Measurements from ENCODE around the gene GPATCH2.
"Not testable (repeated sequence)": the region's sequence is repeated elsewhere in the genome, so short reads cannot be mapped to it uniquely, and the experiment has no call there.

GPATCH2 gene

GRCh38 chr1:217527151-217527550, 103.7 kb downstream of the GPATCH2 start:
- in situ Hi-C loops (cut with MboI; ENCODE audit: low sequenced_read_pairs), result no loop called here

GRCh38 chr1:217526636-217527035, 104.3 kb downstream of the GPATCH2 start:
- in situ Hi-C loops (cut with MboI; ENCODE audit: low sequenced_read_pairs), result no loop called here

GRCh38 chr1:217525773-217526490, 105.0 kb downstream of the GPATCH2 start:
- in situ Hi-C loops (cut with MboI; ENCODE audit: low sequenced_read_pairs), result no loop called here

- in situ Hi-C loops (cut with MboI; ENCODE audit: low sequenced_read_pairs), result no loop called here
These were observed 105.9 kb downstream of the GPATCH2 start for GRCh38 chr1:217524787-217525520.

GRCh38 chr1:217523921-217524320, 107.0 kb downstream of the GPATCH2 start:
- in situ Hi-C loops (cut with MboI; ENCODE audit: low sequenced_read_pairs), result not testable (repeated sequence)

GRCh38 chr1:217522277-217522676, 108.6 kb downstream of the GPATCH2 start:
- in situ Hi-C loops (cut with MboI; ENCODE audit: low sequenced_read_pairs), result no loop called here

GRCh38 chr1:217521317-217521716, 109.6 kb downstream of the GPATCH2 start:
- in situ Hi-C loops (cut with MboI; ENCODE audit: low sequenced_read_pairs), result no loop called here

GRCh38 chr1:217506878-217507277, 124.0 kb downstream of the GPATCH2 start:
- in situ Hi-C loops (cut with MboI; ENCODE audit: low sequenced_read_pairs), result no loop called here

- in situ Hi-C loops (cut with MboI; ENCODE audit: low sequenced_read_pairs), result no loop called here
These were observed 132.7 kb downstream of the GPATCH2 start for GRCh38 chr1:217498209-217498608.

- in situ Hi-C loops (cut with MboI; ENCODE audit: low sequenced_read_pairs), result no loop called here
These were observed 135.6 kb downstream of the GPATCH2 start for GRCh38 chr1:217495249-217495648.

GRCh38 chr1:217494767-217495166, 136.1 kb downstream of the GPATCH2 start:
- in situ Hi-C loops (cut with MboI; ENCODE audit: low sequenced_read_pairs), result no loop called here

GRCh38 chr1:217493290-217493689, 137.6 kb downstream of the GPATCH2 start:
- in situ Hi-C loops (cut with MboI; ENCODE audit: low sequenced_read_pairs), result no loop called here

GRCh38 chr1:217484871-217485270, 146.0 kb downstream of the GPATCH2 start:
- in situ Hi-C loops (cut with MboI; ENCODE audit: low sequenced_read_pairs), result no loop called here

GRCh38 chr1:217482356-217483102, 148.4 kb downstream of the GPATCH2 start:
- in situ Hi-C loops (cut with MboI; ENCODE audit: low sequenced_read_pairs), result no loop called here

GRCh38 chr1:217478450-217478849, 152.4 kb downstream of the GPATCH2 start:
- in situ Hi-C loops (cut with MboI; ENCODE audit: low sequenced_read_pairs), result no loop called here

- in situ Hi-C loops (cut with MboI; ENCODE audit: low sequenced_read_pairs), result no loop called here
These were observed 158.0 kb downstream of the GPATCH2 start for GRCh38 chr1:217472915-217473314.

GRCh38 chr1:217471403-217471802, 159.5 kb downstream of the GPATCH2 start:
- in situ Hi-C loops (cut with MboI; ENCODE audit: low sequenced_read_pairs), result no loop called here

GRCh38 chr1:217469983-217470382, 160.9 kb downstream of the GPATCH2 start:
- in situ Hi-C loops (cut with MboI; ENCODE audit: low sequenced_read_pairs), result no loop called here

- in situ Hi-C loops (cut with MboI; ENCODE audit: low sequenced_read_pairs), result no loop called here
These were observed 165.8 kb downstream of the GPATCH2 start for GRCh38 chr1:217465102-217465501.

GRCh38 chr1:217462666-217463065, 168.2 kb downstream of the GPATCH2 start:
- in situ Hi-C loops (cut with MboI; ENCODE audit: low sequenced_read_pairs), result no loop called here

GRCh38 chr1:217462159-217462558, 168.7 kb downstream of the GPATCH2 start:
- in situ Hi-C loops (cut with MboI; ENCODE audit: low sequenced_read_pairs), result no loop called here

- in situ Hi-C loops (cut with MboI; ENCODE audit: low sequenced_read_pairs), result no loop called here
These were observed 173.9 kb downstream of the GPATCH2 start for GRCh38 chr1:217457016-217457415.

Measured in hTERT RPE-1 (cell line).